ENCODE results near the gene FCAMR.

The FCAMR gene

GRCh38 chr1:206957639-206958038 is 12.6 kb downstream of the FCAMR start:
- Histone ChIP-seq H3K27ac (ENCODE audit: low read depth, low read length) (no peak overlapping the region), H3K4me1 (ENCODE audit: control insufficient read depth, low read length) (no peaks in the 10 kb centered on the region), H4K20me1 (ENCODE audit: control insufficient read depth, insufficient read depth, low read depth, low read length) (no peaks in the 10 kb centered on the region), H3K4me2 (ENCODE audit: low read length) (no peak overlapping the region), H3K4me3 (ENCODE audit: low read length) (no peak overlapping the region), H3F3A (ENCODE audit: control insufficient read depth, insufficient read depth) (no peaks in the 10 kb centered on the region), H3K36me3 (ENCODE audit: control insufficient read depth, low read length) (no peaks in the 10 kb centered on the region), H3K9me3 (ENCODE audit: control insufficient read depth, insufficient read depth, low read length) (no peaks in the 10 kb centered on the region), H3K79me2 (ENCODE audit: control insufficient read depth, low read length) (no peaks in the 10 kb centered on the region), H3K27me3 (ENCODE audit: control insufficient read depth, low read length) (peaks cover 19% of the 10 kb centered on the region), H3K9me2 (replicated peaks; ENCODE audit: control insufficient read depth, low read length) (no peaks in the 10 kb centered on the region)
- TF ChIP-seq EZH2phosphoT487 (IDR thresholded peaks at IDR 0.05; ENCODE audit: borderline replicate concordance, low read length) (no peak), CTCF (IDR thresholded peaks at IDR 0.05; ENCODE audit: low read depth, low read length, poor library complexity, severe bottlenecking) (no peak)

GRCh38 chr1:206955476-206956451 is 14.5 kb downstream of the FCAMR start:
- H3K9me2 ChIP-seq (replicated peaks; ENCODE audit: control insufficient read depth, low read length) = no peaks in the 10 kb centered on the region
- H3K27ac ChIP-seq (ENCODE audit: low read depth, low read length) = no peak overlapping the region
- H4K20me1 ChIP-seq (ENCODE audit: control insufficient read depth, insufficient read depth, low read depth, low read length) = no peaks in the 10 kb centered on the region
- TF ChIP-seq CTCF (IDR thresholded peaks at IDR 0.05; ENCODE audit: low read depth, low read length, poor library complexity, severe bottlenecking) = no peak
- TF ChIP-seq EZH2phosphoT487 (IDR thresholded peaks at IDR 0.05; ENCODE audit: borderline replicate concordance, low read length) = no peak
- peaks cover 22% of the 10 kb centered on the region for H3K27me3 ChIP-seq (ENCODE audit: control insufficient read depth, low read length)
- H3K4me3 ChIP-seq (ENCODE audit: low read length) = no peak overlapping the region
- no peak overlapping the region for H3K4me2 ChIP-seq (ENCODE audit: low read length)
- no peaks in the 10 kb centered on the region for H3K9me3 ChIP-seq (ENCODE audit: control insufficient read depth, insufficient read depth, low read length)
- H3K36me3 ChIP-seq (ENCODE audit: control insufficient read depth, low read length) = no peaks in the 10 kb centered on the region
- H3K4me1 ChIP-seq (ENCODE audit: control insufficient read depth, low read length) = no peaks in the 10 kb centered on the region
- H3K79me2 ChIP-seq (ENCODE audit: control insufficient read depth, low read length) = no peaks in the 10 kb centered on the region
- no peaks in the 10 kb centered on the region for H3F3A ChIP-seq (ENCODE audit: control insufficient read depth, insufficient read depth)

- no peaks in the 10 kb centered on the region for H3K79me2 ChIP-seq (ENCODE audit: control insufficient read depth, low read length)
- no peak for TF ChIP-seq EZH2phosphoT487 (IDR thresholded peaks at IDR 0.05; ENCODE audit: borderline replicate concordance, low read length)
- no peak for TF ChIP-seq CTCF (IDR thresholded peaks at IDR 0.05; ENCODE audit: low read depth, low read length, poor library complexity, severe bottlenecking)
- no peaks in the 10 kb centered on the region for H3K4me1 ChIP-seq (ENCODE audit: control insufficient read depth, low read length)
- no peaks in the 10 kb centered on the region for H3K9me2 ChIP-seq (replicated peaks; ENCODE audit: control insufficient read depth, low read length)
- H3K36me3 ChIP-seq (ENCODE audit: control insufficient read depth, low read length) = no peaks in the 10 kb centered on the region
- no peaks in the 10 kb centered on the region for H4K20me1 ChIP-seq (ENCODE audit: control insufficient read depth, insufficient read depth, low read depth, low read length)
- no peaks in the 10 kb centered on the region; the same call in 1 of the 2 replicates for H3K9me3 ChIP-seq (ENCODE audit: control insufficient read depth, insufficient read depth, low read length)
- no peaks in the 10 kb centered on the region for H3F3A ChIP-seq (ENCODE audit: control insufficient read depth, insufficient read depth)
- H3K27ac ChIP-seq (ENCODE audit: low read depth, low read length) = no peak overlapping the region
- H3K27me3 ChIP-seq (ENCODE audit: control insufficient read depth, low read length) = peaks cover 25% of the 10 kb centered on the region
- no peak overlapping the region for H3K4me2 ChIP-seq (ENCODE audit: low read length)
- no peak overlapping the region for H3K4me3 ChIP-seq (ENCODE audit: low read length)
Measured at GRCh38 chr1:206954459-206955342, 15.6 kb downstream of the FCAMR start.
